Neural cell (in vitro differentiated cells): Measurements from ENCODE around the gene PEAR1. TPM values are rescaled to one million over a fixed set of nuclear protein-coding genes. Genes with fewer than 3 reads are reported as not detected.

Experiments
- H2AFZ ChIP-seq: fragments of 200-600, 300-800 bp; sonication (generic), shearing (Covaris generic); 2 replicates; pipeline ENCODE4 v1.6.0; 2014; ENCODE audit warnings: low read depth, mild to moderate bottlenecking, antibody characterized with exemption, low read length, moderate library complexity
- H3F3A ChIP-seq: fragments of 200-600 bp; shearing (Covaris generic); 2 replicates; pipeline ENCODE4 v1.6.1; 2016; ENCODE audit warnings: mild to moderate bottlenecking, moderate library complexity, mixed read lengths, antibody characterized with exemption, low read length; ENCODE audit not compliant: insufficient read depth, poor library complexity, severe bottlenecking
- H3K27ac ChIP-seq: fragments of 200-600, 300-800 bp; sonication (generic), shearing (Covaris generic); 2 replicates; pipeline ENCODE4 v1.5.1; 2014; ENCODE audit warnings: mild to moderate bottlenecking, low read length, moderate library complexity
- H3K27me3 ChIP-seq: fragments of 300-800, 200-600 bp; sonication (generic), shearing (Covaris generic); 2 replicates; pipeline ENCODE4 v1.6.0; 2014; ENCODE audit warnings: mild to moderate bottlenecking, low read depth, low read length, moderate library complexity; ENCODE audit not compliant: insufficient read depth
- H3K36me3 ChIP-seq: fragments of 300-800, 200-600 bp; sonication (generic), shearing (Covaris generic); 2 replicates; pipeline ENCODE4 v1.5.1; 2014; ENCODE audit warnings: mild to moderate bottlenecking, antibody characterized with exemption, low read length, moderate library complexity; ENCODE audit not compliant: insufficient read depth
- H3K4me2 ChIP-seq: fragments of 300-800, 200-600 bp; sonication (generic), shearing (Covaris generic); 2 replicates; pipeline ENCODE4 v1.6.0; 2014; ENCODE audit warnings: mild to moderate bottlenecking, low read length
- H3K4me3 ChIP-seq: fragments of 300-800, 200-600 bp; sonication (generic), shearing (Covaris generic); 2 replicates; pipeline ENCODE4 v1.5.1; 2014; ENCODE audit warnings: mild to moderate bottlenecking, low read length, moderate library complexity
- H3K79me2 ChIP-seq: fragments of 200-600 bp; shearing (Covaris generic); replicated peaks from 2 replicates; pipeline ENCODE4 v1.6.0; 2014; ENCODE audit warnings: mild to moderate bottlenecking, low read length, moderate library complexity; ENCODE audit not compliant: insufficient read depth
- H3K9ac ChIP-seq: fragments of 300-800, 200-600 bp; sonication (generic), shearing (Covaris generic); 2 replicates; pipeline ENCODE4 v1.6.1; 2016; ENCODE audit warnings: mild to moderate bottlenecking, low read length, mixed read lengths
- H3K9me2 ChIP-seq: fragments of 200-600 bp; shearing (Covaris generic); 2 replicates; pipeline ENCODE4 v1.6.1; 2016; ENCODE audit warnings: mild to moderate bottlenecking, low read length, mixed read lengths; ENCODE audit not compliant: insufficient read depth
- H3K9me3 ChIP-seq: fragments of 200-600, 300-800 bp; sonication (generic), shearing (Covaris generic); 2 replicates; pipeline ENCODE4 v1.6.1; 2016; ENCODE audit warnings: mild to moderate bottlenecking, mixed run types, low read length, moderate library complexity, mixed read lengths
- H4K20me1 ChIP-seq: fragments of 200-600 bp; shearing (Covaris generic); 2 replicates; pipeline ENCODE4 v1.6.1; 2016; ENCODE audit warnings: mild to moderate bottlenecking, mixed run types; ENCODE audit not compliant: insufficient read depth
- CTCF ChIP-seq: fragments of 450-650 bp; IDR thresholded peaks from 2 replicates; pipeline ENCODE4 v1.5.1; 2014; ENCODE audit warnings: antibody characterized with exemption, mild to moderate bottlenecking, moderate library complexity; ENCODE audit not compliant: poor library complexity, severe bottlenecking
- EP300 ChIP-seq: fragments of 450-650 bp; conservative IDR thresholded peaks from 2 replicates; pipeline ENCODE4 v1.6.1; 2014; ENCODE audit warnings: antibody characterized with exemption, mild to moderate bottlenecking, moderate library complexity; ENCODE audit not compliant: poor library complexity, severe bottlenecking
- EZH2 ChIP-seq: fragments of 200-600, 300-800 bp; shearing (Covaris generic), sonication (generic); IDR thresholded peaks from 2 replicates; pipeline ENCODE4 v1.6.1; 2014; ENCODE audit warnings: antibody characterized with exemption, low read length, borderline replicate concordance, mild to moderate bottlenecking; ENCODE audit not compliant: insufficient read depth, poor library complexity, severe bottlenecking
- MXI1 ChIP-seq: fragments of 450-650 bp; conservative IDR thresholded peaks from 2 replicates; pipeline ENCODE4 v1.6.1; 2014; ENCODE audit warnings: antibody characterized with exemption, mild to moderate bottlenecking; ENCODE audit not compliant: poor library complexity, severe bottlenecking
- POLR2AphosphoS5 ChIP-seq: IDR thresholded peaks from 2 replicates; pipeline ENCODE4 v1.6.1; 2012
- RAD21 ChIP-seq: fragments of 450-650 bp; conservative IDR thresholded peaks from 2 replicates; pipeline ENCODE4 v1.6.1; 2014; ENCODE audit warnings: antibody characterized with exemption, mild to moderate bottlenecking, moderate library complexity
- REST ChIP-seq: IDR thresholded peaks from 2 replicates; pipeline ENCODE4 v1.6.1; 2012; ENCODE audit warnings: borderline replicate concordance
- SMC3 ChIP-seq: fragments of 450-650 bp; conservative IDR thresholded peaks from 2 replicates; pipeline ENCODE4 v1.6.1; 2014; ENCODE audit warnings: antibody characterized with exemption, mild to moderate bottlenecking, moderate library complexity; ENCODE audit not compliant: poor library complexity
- TAF1 ChIP-seq: IDR thresholded peaks from 2 replicates; pipeline ENCODE4 v1.6.1; 2012; ENCODE audit warnings: low read depth
- polyA plus RNA-seq: library from polyadenylated mRNA; depleted of rRNA; stranded (reverse); fragments of >200 nt; gene quantifications from 2 replicates; pipeline ENCODE4 v1.2.3, GENCODE V29; 2014

The PEAR1 gene
- polyA plus RNA-seq, 1 donor from 2014 or later: not detected

GRCh38 chr1:156853761-156854160, 39.8 kb upstream of the PEAR1 start:
- Histone ChIP-seq H2AFZ (no peak overlapping the region), H3F3A (no peaks in the 10 kb centered on the region), H3K79me2 (no peaks in the 10 kb centered on the region), H3K4me3 (no peak overlapping the region), H3K9me3 (no peaks in the 10 kb centered on the region), H3K9me2 (no peaks in the 10 kb centered on the region), H3K27me3 (peaks cover 22% of the 10 kb centered on the region), H4K20me1 (no peaks in the 10 kb centered on the region), H3K9ac (no peak overlapping the region), H3K27ac (no peak overlapping the region), H3K36me3 (no peaks in the 10 kb centered on the region), H3K4me2 (no peak overlapping the region)
- no peak for TF ChIP-seq TAF1
- no peak for TF ChIP-seq MXI1

GRCh38 chr1:156854634-156855033, 38.9 kb upstream of the PEAR1 start:
- Histone ChIP-seq H3F3A (no peaks in the 10 kb centered on the region), H3K9ac (no peak overlapping the region), H3K4me3 (no peak overlapping the region), H4K20me1 (no peaks in the 10 kb centered on the region), H3K27ac (no peak overlapping the region), H3K9me2 (no peaks in the 10 kb centered on the region), H3K4me2 (no peak overlapping the region), H2AFZ (no peak overlapping the region), H3K27me3 (peaks cover 22% of the 10 kb centered on the region), H3K36me3 (no peaks in the 10 kb centered on the region), H3K9me3 (no peaks in the 10 kb centered on the region), H3K79me2 (no peaks in the 10 kb centered on the region)
- TF ChIP-seq SMC3: no peak
- TF ChIP-seq CTCF: no peak
- no peak for TF ChIP-seq EZH2
- no peak for TF ChIP-seq EP300
- no peak for TF ChIP-seq RAD21
- no peak for TF ChIP-seq MXI1
- TF ChIP-seq TAF1: no peak
- TF ChIP-seq POLR2AphosphoS5: no peak
- no peak for TF ChIP-seq REST

- H4K20me1 ChIP-seq: no peaks in the 10 kb centered on the region
- no peaks in the 10 kb centered on the region for H3K9me2 ChIP-seq
- no peaks in the 10 kb centered on the region for H3K79me2 ChIP-seq
- no peaks in the 10 kb centered on the region for H3F3A ChIP-seq
- no peaks in the 10 kb centered on the region for H3K36me3 ChIP-seq
- H3K9me3 ChIP-seq: no peaks in the 10 kb centered on the region
- peaks cover 35% of the 10 kb centered on the region for H3K27me3 ChIP-seq
- no peak overlapping the region for H3K9ac ChIP-seq
- no peak overlapping the region for H3K4me2 ChIP-seq
- no peak overlapping the region for H2AFZ ChIP-seq
- TF ChIP-seq RAD21 (no peak), TAF1 (no peak), EP300 (no peak), SMC3 (no peak), REST (no peak), CTCF (no peak), MXI1 (no peak), POLR2AphosphoS5 (no peak), EZH2 (no peak)
- H3K4me3 ChIP-seq: no peak overlapping the region
- no peak overlapping the region for H3K27ac ChIP-seq
These were observed 37.2 kb upstream of the PEAR1 start for GRCh38 chr1:156856282-156856785.
